CD4-positive, alpha-beta T cell treated with Interleukin-15 for 1 hour (primary cell): Measurements from ENCODE around the gene IFNK.

Experiments used
- DNase-seq: peaks from one replicate; pipeline ENCODE4 v3.0.0-alpha.2; 2020

Gene IFNK

GRCh38 chr9:27514551-27514950 is 9.5 kb upstream of the IFNK start:
- no peak for DNase-seq

DNA sequence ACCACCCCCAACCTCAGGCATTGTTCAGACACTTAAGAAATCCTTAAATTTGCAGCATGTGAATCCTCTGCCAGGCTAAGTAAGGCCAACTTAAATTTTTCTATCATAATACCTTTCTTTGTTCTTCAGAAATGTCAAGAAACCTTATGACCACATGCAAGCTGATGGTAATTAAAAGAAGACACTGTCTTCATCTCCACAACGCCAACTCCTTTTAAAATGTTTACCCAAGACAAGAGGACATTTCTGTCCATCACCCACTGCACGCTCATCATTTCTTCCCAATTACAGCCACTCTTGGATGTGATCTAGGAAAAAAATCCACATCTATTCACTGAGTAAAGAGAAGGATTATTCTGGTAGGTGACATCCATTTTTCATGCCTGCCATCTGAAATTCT is 6.1 kb upstream of the IFNK start:
- no peak for DNase-seq

DNA sequence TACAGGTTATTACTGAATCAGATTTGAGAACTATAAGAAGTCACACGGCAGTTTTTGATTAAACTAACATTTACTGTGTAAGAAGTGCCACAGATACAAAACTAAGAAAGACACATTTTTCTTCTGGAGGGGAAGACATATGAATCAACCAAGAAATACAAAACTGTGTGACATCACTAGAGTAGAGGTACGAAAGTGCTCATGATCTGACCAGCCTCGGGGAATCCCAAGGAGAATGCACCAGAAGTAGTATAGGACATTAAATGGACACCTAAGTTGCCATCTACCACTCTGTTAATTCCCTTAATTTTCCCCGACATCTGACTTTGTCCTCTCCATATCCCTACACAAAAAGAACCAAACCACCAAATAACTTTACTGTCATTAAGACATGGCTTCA is 5.3 kb upstream of the IFNK start:
- no peak for DNase-seq

GRCh38 chr9:27519466-27520465 is 4.3 kb upstream of the IFNK start:
- DNase-seq, result no peak

- DNase-seq, result no peak
Observed at GRCh38 chr9:27520986-27521385, 3.1 kb upstream of the IFNK start.

DNA sequence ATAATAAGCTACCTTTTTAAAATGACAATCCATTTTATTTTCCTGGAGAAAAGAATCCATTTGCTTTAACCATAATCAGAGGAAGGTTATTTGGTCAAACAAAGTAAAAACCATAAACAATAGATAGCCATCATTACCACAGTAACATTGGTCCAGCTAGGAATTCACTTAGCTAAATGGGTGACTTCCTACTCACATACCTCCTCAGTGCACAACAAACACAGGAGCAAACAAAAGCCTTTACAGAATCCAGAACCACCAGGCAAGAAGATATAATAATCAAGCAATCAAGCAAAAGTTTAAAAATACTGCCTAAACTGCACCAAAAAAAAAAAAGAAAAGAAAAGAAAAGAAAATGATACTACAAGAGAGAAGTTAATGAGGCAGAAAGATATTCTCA is 949 bp upstream of the IFNK start:
- DNase-seq, result no peak

DNA sequence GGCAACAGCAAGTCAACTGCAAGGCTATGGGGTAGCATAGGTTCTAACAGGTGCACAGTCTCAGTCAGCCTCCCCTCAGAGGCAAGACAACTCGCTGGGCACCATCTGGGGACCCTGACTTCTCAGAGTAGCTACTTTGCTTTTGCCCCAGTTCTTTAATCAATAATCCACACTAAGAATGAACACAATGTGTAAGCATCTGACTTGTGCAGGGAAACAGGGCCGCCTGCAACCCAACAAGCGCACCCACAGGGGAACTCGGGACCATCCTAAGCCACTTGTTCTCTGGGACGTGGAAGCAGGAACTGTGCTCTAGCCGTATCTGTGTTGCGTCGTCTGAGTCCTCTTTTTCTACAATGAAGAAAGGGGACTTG is 3.6 kb downstream of the IFNK start:
- no peak for DNase-seq

- DNase-seq, result peak; percentile 54
Observed at GRCh38 chr9:27528076-27528885, 4.2 kb downstream of the IFNK start.

DNA sequence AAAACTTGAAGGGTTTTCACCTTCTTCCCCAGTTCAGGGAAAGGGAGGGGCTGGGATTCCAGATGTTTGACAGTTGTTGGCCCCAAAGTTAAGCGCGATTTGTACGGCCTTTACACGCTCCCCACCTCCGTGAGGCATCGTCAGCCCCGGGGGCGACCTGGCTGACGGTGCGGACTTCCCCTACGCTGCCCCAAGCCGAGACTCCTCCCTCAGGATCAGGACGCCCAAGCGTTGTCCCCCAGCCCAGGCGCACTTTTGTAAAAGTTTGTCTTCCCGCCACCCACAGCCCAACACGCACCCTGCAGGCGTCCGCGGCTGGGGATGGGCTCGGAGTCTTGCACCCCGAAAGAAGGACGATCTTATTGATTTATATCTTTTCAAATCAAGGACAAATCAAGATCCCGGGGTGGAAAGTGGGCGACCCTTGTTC is 4.8 kb downstream of the IFNK start:
- peak; percentile 68 for DNase-seq

GRCh38 chr9:27529316-27530278 is 5.5 kb downstream of the IFNK start, which contains the start of gene MOB3B:
Gene MOB3B (minus strand): TSS chr9:27529814. CDS start chr9:27455550, 74,264 bp downstream.
- DNase-seq, result peak; percentile 72

DNA sequence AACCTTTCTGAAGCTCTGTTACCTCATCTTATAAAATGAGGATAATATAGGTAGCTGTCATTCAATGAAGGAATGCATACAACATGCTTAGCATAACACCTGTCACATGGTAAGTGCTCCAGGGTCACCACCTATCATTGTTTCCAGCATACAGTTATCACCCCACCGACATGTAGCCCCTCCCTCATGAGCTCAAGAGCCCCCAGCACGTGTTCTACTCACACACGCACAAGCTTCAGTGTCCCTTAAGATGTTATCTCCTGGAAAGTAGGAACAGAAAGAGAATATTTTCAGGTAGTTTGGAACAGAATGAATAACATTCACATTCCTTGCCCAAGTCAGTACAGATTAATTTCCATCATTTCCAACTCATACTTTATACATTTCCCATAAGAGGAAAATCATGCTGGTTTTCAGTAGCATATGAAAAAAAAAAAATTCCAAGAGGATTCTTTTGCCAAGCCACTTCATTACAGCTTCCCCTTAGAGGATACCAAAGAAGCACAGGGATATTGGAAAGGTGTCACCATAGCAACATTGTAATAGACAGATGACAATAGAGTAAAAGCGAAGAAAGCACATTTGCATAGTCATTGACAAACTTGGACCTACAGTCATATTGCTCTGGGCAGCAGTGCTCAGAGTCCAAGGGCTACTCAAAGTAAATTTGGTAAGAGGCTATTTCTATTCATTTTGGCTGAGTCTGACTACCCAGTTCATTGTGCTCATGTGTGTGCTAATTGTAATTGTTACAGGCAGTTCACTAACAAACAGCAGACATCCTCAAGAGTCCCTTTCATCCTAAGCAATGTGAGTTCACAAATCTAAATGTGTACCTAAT is 7.0 kb downstream of the IFNK start:
- DNase-seq, result no peak

- DNase-seq, result no peak
Observed at GRCh38 chr9:27532046-27532445, 8.0 kb downstream of the IFNK start.

DNA sequence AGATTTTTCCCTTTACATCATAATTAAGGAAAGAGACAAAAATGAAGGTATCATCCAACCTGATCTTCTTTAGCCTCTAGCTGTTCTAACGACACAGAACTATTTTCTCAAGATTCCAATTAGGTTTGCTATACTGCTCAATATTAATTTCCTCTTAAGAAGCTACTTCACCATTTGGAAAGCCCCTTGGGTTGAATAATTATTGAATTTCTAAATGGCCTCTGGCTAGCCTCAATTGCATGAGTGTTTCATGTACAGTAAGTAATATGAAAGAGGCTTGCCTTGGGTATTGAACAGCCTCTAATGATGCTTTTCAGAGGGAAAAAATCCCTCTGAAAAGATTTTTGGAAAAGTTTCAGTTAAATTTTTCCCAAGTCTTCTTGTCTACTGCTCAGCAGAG is 9.2 kb downstream of the IFNK start:
- no peak for DNase-seq

GRCh38 chr9:27534131-27534530 is 10.0 kb downstream of the IFNK start:
- DNase-seq, result no peak

- DNase-seq, result no peak
Observed at GRCh38 chr9:27534658-27535209, 10.6 kb downstream of the IFNK start.

DNA sequence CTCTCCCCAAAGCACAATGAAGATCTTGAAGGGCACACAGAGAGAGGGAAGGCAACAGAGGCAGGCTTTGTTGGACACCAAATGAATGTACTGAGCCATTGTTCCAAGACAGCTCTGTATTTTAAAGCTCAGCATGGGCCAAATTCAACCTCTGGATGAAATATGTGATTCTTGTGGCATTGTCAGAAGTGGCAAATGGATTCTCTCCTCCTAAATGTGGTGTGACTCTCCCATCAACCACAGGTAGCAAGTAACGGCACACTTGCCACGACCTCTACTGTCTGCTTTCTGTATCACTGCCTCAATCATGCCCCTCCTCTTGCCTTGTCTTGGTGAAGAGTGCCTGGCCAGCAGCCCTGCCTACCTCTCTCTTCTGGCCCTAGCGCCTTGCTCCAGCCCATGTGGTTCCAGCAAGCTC is 11.6 kb downstream of the IFNK start:
- DNase-seq, result no peak

GRCh38 chr9:27536168-27536567 is 12.1 kb downstream of the IFNK start:
- DNase-seq, result no peak

DNA sequence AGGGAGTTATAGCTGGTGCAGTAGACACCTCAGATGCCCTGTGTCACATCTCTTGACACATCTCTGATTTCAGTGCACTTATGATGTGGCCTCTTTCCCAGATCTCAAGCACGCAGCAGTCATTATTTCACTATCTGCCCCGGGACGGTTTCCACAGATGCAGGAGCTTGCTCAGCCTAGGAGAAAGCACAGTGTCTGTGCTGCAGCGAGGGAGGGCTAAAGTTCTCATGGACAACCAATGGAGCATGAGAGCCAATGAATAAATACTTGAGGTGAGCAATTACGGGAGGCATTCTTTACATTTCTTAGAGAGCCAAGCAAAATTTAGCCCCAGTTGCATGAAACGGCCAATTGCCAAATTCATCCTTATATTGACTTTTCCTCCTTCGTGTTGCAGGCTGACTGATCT is 12.9 kb downstream of the IFNK start:
- DNase-seq, result no peak

- DNase-seq, result no peak
Observed at GRCh38 chr9:27537756-27538155, 13.7 kb downstream of the IFNK start.

DNA sequence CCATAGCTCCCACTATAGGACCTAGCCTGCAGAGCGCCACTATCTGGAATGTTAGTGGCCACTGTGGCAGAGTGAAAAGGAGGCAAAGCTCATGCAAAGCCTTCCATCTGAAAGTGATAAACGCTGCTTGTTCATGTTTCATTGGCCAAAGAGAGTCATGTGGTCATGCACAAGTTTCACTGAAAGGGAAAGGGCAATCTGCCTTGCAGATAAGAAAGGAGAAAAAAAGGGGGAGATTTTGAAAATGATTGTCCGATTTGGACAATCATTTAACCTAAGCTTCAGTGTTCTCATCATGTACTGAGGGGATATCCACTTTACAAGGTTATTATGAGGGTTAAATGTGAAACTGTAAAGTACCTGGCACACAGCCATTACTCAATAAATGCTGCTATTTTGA is 14.6 kb downstream of the IFNK start:
- no peak for DNase-seq
